Esophagus squamous epithelium (tissue), 5 donors: ENCODE results near the gene MSH4. TPM values are rescaled to one million over a fixed set of nuclear protein-coding genes. Genes with fewer than 3 reads are reported as not detected.
"Not testable (repeated sequence)": the region's sequence is repeated elsewhere in the genome, so short reads cannot be mapped to it uniquely, and the experiment has no call there.

Experiments used
- DNase-seq: peaks from one replicate; lab custom pipeline; 2025; lab: John Stamatoyannopoulos, UW
- H3K27ac ChIP-seq, 4 donors: fragments of 200-600 bp; sonication (generic); one replicate each; pipeline ENCODE4 v1.5.1; 2016 to 2019; ENCODE audit warnings: mild to moderate bottlenecking in 1 of 4
- H3K27me3 ChIP-seq, 4 donors: fragments of 200-600 bp; sonication (generic); 1 replicate in 3 of 4; 2 replicates in 1 of 4; pipeline versions ENCODE4 v1.5.1 to v1.6.0; 2017 to 2021; ENCODE audit warnings: antibody characterized with exemption in 1 of 4
- H3K36me3 ChIP-seq, 3 donors: fragments of 200-600 bp; sonication (generic); one replicate each; pipeline ENCODE4 v1.5.1; 2016 to 2019
- H3K4me1 ChIP-seq, 3 donors: fragments of 200-600 bp; sonication (generic); one replicate each; pipeline ENCODE4 v1.5.1; 2017 to 2019
- H3K4me3 ChIP-seq, 4 donors: fragments of 200-600 bp; sonication (generic); 1 replicate in 3 of 4; 2 replicates in 1 of 4; pipeline ENCODE4 v1.5.1; 2016 to 2019; ENCODE audit warnings: mild to moderate bottlenecking in 2 of 4, moderate library complexity in 1 of 4
- H3K9me3 ChIP-seq, 3 donors: fragments of 200-600 bp; sonication (generic); one replicate each; pipeline ENCODE4 v1.5.1; 2016 to 2019
- POLR2A ChIP-seq, 4 donors: fragments of 450-650 bp; IDR thresholded peaks; one replicate each; pipeline ENCODE4 v1.6.1; 2017; ENCODE audit warnings: antibody characterized with exemption in 4 of 4, mild to moderate bottlenecking in 4 of 4, moderate library complexity in 3 of 4
- WGBS, 2 donors: methylation state at CpG; one replicate each; pipeline ENCODE4 v1.1.5; 2018; 5-methylcytosine and 5-hydroxymethylcytosine counted together
- intact Hi-C: fragments of 100-400 bp; cut with DNase I; formaldehyde crosslinking; loops from one replicate; pipeline ENCODE4 v1.15.0; 2022
- total RNA-seq, 4 donors: library from RNA; depleted of rRNA; stranded (reverse); fragments of >200 nt; gene quantifications; one replicate each; pipeline ENCODE4 v1.1.0, GENCODE V29; 2016
- TF ChIP-seq, protein P1 (sequence below), 6 experiments: fragments of 450-650 bp in 4 of 6; fragments of 200-600 bp in 2 of 6; sonication (generic) in 2 of 6; IDR thresholded peaks; one replicate each; pipeline ENCODE4 v1.5.1; 2016 to 2019; ENCODE audit warnings: antibody characterized with exemption in 6 of 6, mild to moderate bottlenecking in 4 of 6, moderate library complexity in 4 of 6
- donor health status: DM: yes; HTN: yes; CAD: no.

Gene MSH4
- under 1 TPM in 2 of 4 donors, not detected in 2; 0.35 to 0.38 TPM for total RNA-seq

GRCh38 chr1:75796376-75797272, at the start of gene MSH4:
Gene MSH4, plus strand, starts transcription at chr1:75796882. Its CDS starts 104 bp downstream, at chr1:75796986.
- Histone ChIP-seq H3K4me1 (peaks cover 0 to 17% (median 0%) of the 10 kb centered on the region in 3 donors), H3K27me3 (no peaks in the 10 kb centered on the region), H3K4me3 (no peak within 1 kb of the TSS), H3K27ac (no peak within 1 kb of the TSS), H3K36me3 (peaks cover 28 to 63% (median 37%) of the 10 kb centered on the region in 3 donors), H3K9me3 (no peaks in the 10 kb centered on the region)
- intact Hi-C loops = no loop called here
- TF ChIP-seq POLR2A (IDR thresholded peaks at IDR 0.05) = no peak
- WGBS, 2 donors = 71 to 80% methylated on average over 3 to 8 of the region's 34 CpGs
- no peak for DNase-seq

DNA sequence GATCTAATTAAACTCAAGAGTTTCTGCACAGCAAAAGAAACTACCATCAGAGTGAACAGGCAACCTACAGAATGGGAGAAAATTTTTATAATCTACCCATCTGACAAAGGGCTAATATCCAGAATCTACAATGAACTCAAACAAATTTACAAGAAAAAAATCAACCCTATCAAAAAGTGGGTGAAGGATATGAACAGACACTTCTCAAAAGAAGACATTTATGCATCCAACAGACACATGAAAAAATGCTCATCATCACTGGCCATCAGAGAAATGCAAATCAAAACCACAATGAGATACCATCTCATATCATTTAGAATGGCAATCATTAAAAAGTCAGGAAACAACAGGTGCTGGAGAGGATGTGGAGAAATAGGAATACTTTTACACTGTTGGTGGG, 39.5 kb upstream of the MSH4 start:
- H3K36me3 ChIP-seq = peaks cover 5 to 58% (median 15%) of the 10 kb centered on the region in 3 donors
- intact Hi-C loops, H3K4me3 ChIP-seq: not testable (repeated sequence)

GRCh38 chr1:75758543-75758942, 38.1 kb upstream of the MSH4 start:
- H3K4me1 ChIP-seq, H3K27ac ChIP-seq, H3K4me3 ChIP-seq, H3K9me3 ChIP-seq, intact Hi-C loops, DNase-seq, H3K27me3 ChIP-seq: not testable (repeated sequence)
- H3K36me3 ChIP-seq = peaks cover 5 to 58% (median 15%) of the 10 kb centered on the region in 3 donors
- 78 to 100% methylated on average over 4 of the region's 4 CpGs for WGBS, 2 donors

More for the DNA sequence above, 39.5 kb upstream of the MSH4 start:
- not testable (repeated sequence) for H3K4me1 ChIP-seq, H3K27ac ChIP-seq, H3K9me3 ChIP-seq, DNase-seq, H3K27me3 ChIP-seq

- intact Hi-C loops = no loop called here
- DNase-seq = no peak
- H3K9me3 ChIP-seq = no peaks in the 10 kb centered on the region
- TF ChIP-seq, protein P1, sequence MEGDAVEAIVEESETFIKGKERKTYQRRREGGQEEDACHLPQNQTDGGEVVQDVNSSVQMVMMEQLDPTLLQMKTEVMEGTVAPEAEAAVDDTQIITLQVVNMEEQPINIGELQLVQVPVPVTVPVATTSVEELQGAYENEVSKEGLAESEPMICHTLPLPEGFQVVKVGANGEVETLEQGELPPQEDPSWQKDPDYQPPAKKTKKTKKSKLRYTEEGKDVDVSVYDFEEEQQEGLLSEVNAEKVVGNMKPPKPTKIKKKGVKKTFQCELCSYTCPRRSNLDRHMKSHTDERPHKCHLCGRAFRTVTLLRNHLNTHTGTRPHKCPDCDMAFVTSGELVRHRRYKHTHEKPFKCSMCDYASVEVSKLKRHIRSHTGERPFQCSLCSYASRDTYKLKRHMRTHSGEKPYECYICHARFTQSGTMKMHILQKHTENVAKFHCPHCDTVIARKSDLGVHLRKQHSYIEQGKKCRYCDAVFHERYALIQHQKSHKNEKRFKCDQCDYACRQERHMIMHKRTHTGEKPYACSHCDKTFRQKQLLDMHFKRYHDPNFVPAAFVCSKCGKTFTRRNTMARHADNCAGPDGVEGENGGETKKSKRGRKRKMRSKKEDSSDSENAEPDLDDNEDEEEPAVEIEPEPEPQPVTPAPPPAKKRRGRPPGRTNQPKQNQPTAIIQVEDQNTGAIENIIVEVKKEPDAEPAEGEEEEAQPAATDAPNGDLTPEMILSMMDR (IDR thresholded peaks at IDR 0.05) = no peak
- no peaks in the 10 kb centered on the region for H3K4me1 ChIP-seq
- no peak overlapping the region for H3K27ac ChIP-seq
- peaks cover 0 to 29% (median 0%) of the 10 kb centered on the region in 3 donors for H3K36me3 ChIP-seq
- H3K27me3 ChIP-seq = no peaks in the 10 kb centered on the region
- no peak overlapping the region for H3K4me3 ChIP-seq
- 36 to 78% methylated on average over 1 of the region's 1 CpG for WGBS, 2 donors
These were observed 32.5 kb upstream of the MSH4 start for GRCh38 chr1:75764057-75764655.

GRCh38 chr1:75765697-75766355, 30.9 kb upstream of the MSH4 start:
- DNase-seq = no peak
- Histone ChIP-seq H3K4me3 (no peak overlapping the region), H3K27me3 (no peaks in the 10 kb centered on the region), H3K9me3 (no peaks in the 10 kb centered on the region), H3K27ac (no peak overlapping the region), H3K36me3 (peaks cover 0 to 29% (median 0%) of the 10 kb centered on the region in 3 donors), H3K4me1 (no peaks in the 10 kb centered on the region)
- TF ChIP-seq, protein P1 (IDR thresholded peaks at IDR 0.05) = no peak
- no peak for TF ChIP-seq POLR2A (IDR thresholded peaks at IDR 0.05)
- intact Hi-C loops = no loop called here
- WGBS, 2 donors = 39 to 75% methylated on average over 1 of the region's 1 CpG

GRCh38 chr1:75768016-75768415, 28.7 kb upstream of the MSH4 start:
- H3K9me3 ChIP-seq = no peaks in the 10 kb centered on the region
- TF ChIP-seq, protein P1 (IDR thresholded peaks at IDR 0.05) = no peak
- TF ChIP-seq POLR2A (IDR thresholded peaks at IDR 0.05) = no peak
- peaks cover 0 to 10% (median 0%) of the 10 kb centered on the region in 3 donors for H3K36me3 ChIP-seq
- no peak for DNase-seq
- H3K4me1 ChIP-seq = no peaks in the 10 kb centered on the region
- 83 to 89% methylated on average over 1 of the region's 1 CpG for WGBS, 2 donors
- no peaks in the 10 kb centered on the region for H3K27me3 ChIP-seq
- H3K4me3 ChIP-seq = no peak overlapping the region
- intact Hi-C loops = no loop called here
- H3K27ac ChIP-seq = no peak overlapping the region
